GM10266 (cell line): ENCODE measurements around the gene APBB2.

Experiments
- DNase-seq: peaks from one replicate; pipeline ENCODE4 v3.0.0; 2012; ENCODE audit errors: extremely low spot score
- CTCF ChIP-seq: IDR thresholded peaks from 2 replicates; pipeline ENCODE4 v1.5.1; 2012; ENCODE audit warnings: mild to moderate bottlenecking, low read depth; ENCODE audit not compliant: control insufficient read depth, insufficient read depth; ENCODE audit errors: missing control alignments

APBB2 gene

GRCh38 chr4:41256740-41257256, 42.5 kb upstream of the APBB2 start, which contains the start of gene UCHL1:
UCHL1 (plus strand) TSS chr4:41256928; CDS start chr4:41256977, 49 bp downstream.
- TF ChIP-seq CTCF = no peak
- no peak for DNase-seq

- DNase-seq = no peak
- no peak for TF ChIP-seq CTCF
Observed at GRCh38 chr4:41256131-41256739, 41.9 kb upstream of the APBB2 start.

- no peak for DNase-seq
- TF ChIP-seq CTCF = no peak
Observed at GRCh38 chr4:41245983-41246382, 31.6 kb upstream of the APBB2 start.

- DNase-seq = no peak
- no peak for TF ChIP-seq CTCF
Observed at GRCh38 chr4:41241919-41242318, 27.6 kb upstream of the APBB2 start.

- no peak for DNase-seq
- TF ChIP-seq CTCF = no peak
Observed at GRCh38 chr4:41236508-41236907, 22.2 kb upstream of the APBB2 start.

GRCh38 chr4:41236032-41236431, 21.7 kb upstream of the APBB2 start:
- TF ChIP-seq CTCF = no peak
- no peak for DNase-seq

GRCh38 chr4:41232856-41233255, 18.5 kb upstream of the APBB2 start:
- TF ChIP-seq CTCF = no peak

More at GRCh38 chr4:41232856-41233255, 18.5 kb upstream of the APBB2 start:
- no peak for DNase-seq
